ENCODE results near the gene MAST4.

MAST4 gene

GRCh38 chr5:66931651-66932050, 335.5 kb downstream of the MAST4 start:
- no peak for TF ChIP-seq CTCF (IDR thresholded peaks at IDR 0.05; ENCODE audit: control extremely low read depth, extremely low read depth, low read depth, missing control alignments)
- CTCF ChIA-PET = no interaction called here
- DNase-seq (ENCODE audit: extremely low spot score) = no peak
- POLR2A ChIA-PET = no interaction called here

GRCh38 chr5:66932457-66932856, 336.3 kb downstream of the MAST4 start:
- TF ChIP-seq CTCF (IDR thresholded peaks at IDR 0.05; ENCODE audit: control extremely low read depth, extremely low read depth, low read depth, missing control alignments) = no peak
- ChIA-PET CTCF (no interaction called here), POLR2A (no interaction called here)
- no peak for DNase-seq (ENCODE audit: extremely low spot score)

GRCh38 chr5:66933066-66933465, 336.9 kb downstream of the MAST4 start:
- POLR2A ChIA-PET = no interaction called here
- DNase-seq (ENCODE audit: extremely low spot score) = no peak
- no peak for TF ChIP-seq CTCF (IDR thresholded peaks at IDR 0.05; ENCODE audit: control extremely low read depth, extremely low read depth, low read depth, missing control alignments)
- CTCF ChIA-PET = no interaction called here

GRCh38 chr5:66939094-66939493, 342.9 kb downstream of the MAST4 start:
- ChIA-PET POLR2A (no interaction called here), CTCF (interaction anchor here (1.4 kb wide), 1 partner anchor 10 kb away, joined by 3 read pairs; no protein-coding TSS in a partner anchor)
- TF ChIP-seq CTCF (IDR thresholded peaks at IDR 0.05; ENCODE audit: control extremely low read depth, extremely low read depth, low read depth, missing control alignments) = no peak

GRCh38 chr5:66945389-66946349, 349.5 kb downstream of the MAST4 start:
- POLR2A ChIA-PET = no interaction called here
- TF ChIP-seq CTCF (IDR thresholded peaks at IDR 0.05; ENCODE audit: control extremely low read depth, extremely low read depth, low read depth, missing control alignments) = no peak
- CTCF ChIA-PET = interaction anchor here (1.2 to 1.5 kb wide), 2 partner anchors 17 to 22 kb away, joined by 3 to 4 read pairs; no protein-coding TSS in a partner anchor
- DNase-seq (ENCODE audit: extremely low spot score) = peak; percentile 21

More at GRCh38 chr5:66939094-66939493, 342.9 kb downstream of the MAST4 start:
- no peak for DNase-seq (ENCODE audit: extremely low spot score)

GRCh38 chr5:66947458-66947857, 351.3 kb downstream of the MAST4 start:
- CTCF ChIA-PET = interaction anchor here (1.5 kb wide), 1 partner anchor 21 kb away, joined by 4 read pairs; no protein-coding TSS in a partner anchor
- no peak for DNase-seq (ENCODE audit: extremely low spot score)
- POLR2A ChIA-PET = no interaction called here

More at GRCh38 chr5:66947458-66947857, 351.3 kb downstream of the MAST4 start:
- TF ChIP-seq CTCF (IDR thresholded peaks at IDR 0.05; ENCODE audit: control extremely low read depth, extremely low read depth, low read depth, missing control alignments) = no peak
